ENCODE data around the gene SNX20. TPM values are rescaled to one million over a fixed set of nuclear protein-coding genes. Genes with fewer than 3 reads are reported as not detected.

Gene SNX20
- total and polyA plus RNA-seq, 2 experiments from 2014 or later, result not detected

- H3K4me2 ChIP-seq, result no peak overlapping the region
- H3K9me3 Mint-ChIP-seq, result no peaks in the 10 kb centered on the region
- DNase-seq (ENCODE audit: low spot score) (no peak), ATAC-seq (no peak)
- H3K36me3 ChIP-seq (ENCODE audit: insufficient read depth), result no peaks in the 10 kb centered on the region
- H4K20me1 ChIP-seq (replicated peaks; ENCODE audit: insufficient read depth), result no peaks in the 10 kb centered on the region
- H3F3A ChIP-seq (replicated peaks; ENCODE audit: low read depth), result no peaks in the 10 kb centered on the region
- no peak overlapping the region for H2AFZ ChIP-seq
- peaks cover 6% of the 10 kb centered on the region for H3K27me3 Mint-ChIP-seq (ENCODE audit: insufficient read depth, low read depth, poor library complexity)
- H3K27me3 ChIP-seq (ENCODE audit: insufficient read depth), result no peaks in the 10 kb centered on the region
- H3K4me1 ChIP-seq (ENCODE audit: insufficient read depth), result no peaks in the 10 kb centered on the region
- H3K79me2 ChIP-seq (replicated peaks; ENCODE audit: insufficient read depth), result no peaks in the 10 kb centered on the region
- no peaks in the 10 kb centered on the region for H3K9me2 ChIP-seq (ENCODE audit: insufficient read depth)
- H3K4me1 Mint-ChIP-seq, result no peaks in the 10 kb centered on the region; the same call in 2 of the 3 replicates
- H3K4me3 Mint-ChIP-seq, result no peak overlapping the region
- no peak overlapping the region for H3K4me3 ChIP-seq
- no peaks in the 10 kb centered on the region for H3K36me3 Mint-ChIP-seq (ENCODE audit: low read depth)
- H3K27ac Mint-ChIP-seq, result no peak overlapping the region
- H3K27ac ChIP-seq (ENCODE audit: low read depth), result no peak overlapping the region
- TF ChIP-seq EZH2phosphoT487 (IDR thresholded peaks at IDR 0.05; ENCODE audit: unreplicated experiment), result no peak
- no peak for TF ChIP-seq ZNF114 (CRISPR knock-in tag; IDR thresholded peaks at IDR 0.05)
- TF ChIP-seq NANOG (IDR thresholded peaks at IDR 0.05; ENCODE audit: borderline replicate concordance), result no peak
- TF ChIP-seq EZH2 (IDR thresholded peaks at IDR 0.05; ENCODE audit: low read depth, unreplicated experiment), result no peak
- no peak for TF ChIP-seq CREB1 (CRISPR knock-in tag; IDR thresholded peaks at IDR 0.05; ENCODE audit: low read depth)
- TF ChIP-seq, protein P1, sequence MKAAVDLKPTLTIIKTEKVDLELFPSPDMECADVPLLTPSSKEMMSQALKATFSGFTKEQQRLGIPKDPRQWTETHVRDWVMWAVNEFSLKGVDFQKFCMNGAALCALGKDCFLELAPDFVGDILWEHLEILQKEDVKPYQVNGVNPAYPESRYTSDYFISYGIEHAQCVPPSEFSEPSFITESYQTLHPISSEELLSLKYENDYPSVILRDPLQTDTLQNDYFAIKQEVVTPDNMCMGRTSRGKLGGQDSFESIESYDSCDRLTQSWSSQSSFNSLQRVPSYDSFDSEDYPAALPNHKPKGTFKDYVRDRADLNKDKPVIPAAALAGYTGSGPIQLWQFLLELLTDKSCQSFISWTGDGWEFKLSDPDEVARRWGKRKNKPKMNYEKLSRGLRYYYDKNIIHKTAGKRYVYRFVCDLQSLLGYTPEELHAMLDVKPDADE (IDR thresholded peaks at IDR 0.05), result no peak
Observed at GRCh38 chr16:50679266-50679665, 1.8 kb downstream of the SNX20 start.

- Histone ChIP-seq H3K4me1 (ENCODE audit: insufficient read depth) (no peaks in the 10 kb centered on the region), H3K27me3 (ENCODE audit: insufficient read depth) (no peaks in the 10 kb centered on the region), H2AFZ (no peak overlapping the region), H3K4me2 (no peak overlapping the region), H3K27ac (ENCODE audit: low read depth) (no peak overlapping the region), H4K20me1 (replicated peaks; ENCODE audit: insufficient read depth) (no peaks in the 10 kb centered on the region), H3K9me2 (ENCODE audit: insufficient read depth) (no peaks in the 10 kb centered on the region), H3K79me2 (replicated peaks; ENCODE audit: insufficient read depth) (no peaks in the 10 kb centered on the region), H3K36me3 (ENCODE audit: insufficient read depth) (no peaks in the 10 kb centered on the region), H3K4me3 (no peak overlapping the region), H3F3A (replicated peaks; ENCODE audit: low read depth) (no peaks in the 10 kb centered on the region)
- ATAC-seq, result no peak
- no peak overlapping the region for H3K4me3 Mint-ChIP-seq
- H3K9me3 Mint-ChIP-seq, result peaks cover 3% of the 10 kb centered on the region; the same call in 1 of the 3 replicates
- peaks cover 3% of the 10 kb centered on the region; the same call in 1 of the 3 replicates for H3K36me3 Mint-ChIP-seq (ENCODE audit: low read depth)
- no peaks in the 10 kb centered on the region; the same call in 2 of the 3 replicates for H3K4me1 Mint-ChIP-seq
- DNase-seq (ENCODE audit: low spot score), result no peak
- peaks cover 6% of the 10 kb centered on the region for H3K27me3 Mint-ChIP-seq (ENCODE audit: insufficient read depth, low read depth, poor library complexity)
- H3K27ac Mint-ChIP-seq, result no peak overlapping the region
- no peak for TF ChIP-seq JUNB (IDR thresholded peaks at IDR 0.05; ENCODE audit: unreplicated experiment)
- TF ChIP-seq ZNF331 (CRISPR knock-in tag; IDR thresholded peaks at IDR 0.05; ENCODE audit: low read depth), result no peak
- TF ChIP-seq, protein P2, sequence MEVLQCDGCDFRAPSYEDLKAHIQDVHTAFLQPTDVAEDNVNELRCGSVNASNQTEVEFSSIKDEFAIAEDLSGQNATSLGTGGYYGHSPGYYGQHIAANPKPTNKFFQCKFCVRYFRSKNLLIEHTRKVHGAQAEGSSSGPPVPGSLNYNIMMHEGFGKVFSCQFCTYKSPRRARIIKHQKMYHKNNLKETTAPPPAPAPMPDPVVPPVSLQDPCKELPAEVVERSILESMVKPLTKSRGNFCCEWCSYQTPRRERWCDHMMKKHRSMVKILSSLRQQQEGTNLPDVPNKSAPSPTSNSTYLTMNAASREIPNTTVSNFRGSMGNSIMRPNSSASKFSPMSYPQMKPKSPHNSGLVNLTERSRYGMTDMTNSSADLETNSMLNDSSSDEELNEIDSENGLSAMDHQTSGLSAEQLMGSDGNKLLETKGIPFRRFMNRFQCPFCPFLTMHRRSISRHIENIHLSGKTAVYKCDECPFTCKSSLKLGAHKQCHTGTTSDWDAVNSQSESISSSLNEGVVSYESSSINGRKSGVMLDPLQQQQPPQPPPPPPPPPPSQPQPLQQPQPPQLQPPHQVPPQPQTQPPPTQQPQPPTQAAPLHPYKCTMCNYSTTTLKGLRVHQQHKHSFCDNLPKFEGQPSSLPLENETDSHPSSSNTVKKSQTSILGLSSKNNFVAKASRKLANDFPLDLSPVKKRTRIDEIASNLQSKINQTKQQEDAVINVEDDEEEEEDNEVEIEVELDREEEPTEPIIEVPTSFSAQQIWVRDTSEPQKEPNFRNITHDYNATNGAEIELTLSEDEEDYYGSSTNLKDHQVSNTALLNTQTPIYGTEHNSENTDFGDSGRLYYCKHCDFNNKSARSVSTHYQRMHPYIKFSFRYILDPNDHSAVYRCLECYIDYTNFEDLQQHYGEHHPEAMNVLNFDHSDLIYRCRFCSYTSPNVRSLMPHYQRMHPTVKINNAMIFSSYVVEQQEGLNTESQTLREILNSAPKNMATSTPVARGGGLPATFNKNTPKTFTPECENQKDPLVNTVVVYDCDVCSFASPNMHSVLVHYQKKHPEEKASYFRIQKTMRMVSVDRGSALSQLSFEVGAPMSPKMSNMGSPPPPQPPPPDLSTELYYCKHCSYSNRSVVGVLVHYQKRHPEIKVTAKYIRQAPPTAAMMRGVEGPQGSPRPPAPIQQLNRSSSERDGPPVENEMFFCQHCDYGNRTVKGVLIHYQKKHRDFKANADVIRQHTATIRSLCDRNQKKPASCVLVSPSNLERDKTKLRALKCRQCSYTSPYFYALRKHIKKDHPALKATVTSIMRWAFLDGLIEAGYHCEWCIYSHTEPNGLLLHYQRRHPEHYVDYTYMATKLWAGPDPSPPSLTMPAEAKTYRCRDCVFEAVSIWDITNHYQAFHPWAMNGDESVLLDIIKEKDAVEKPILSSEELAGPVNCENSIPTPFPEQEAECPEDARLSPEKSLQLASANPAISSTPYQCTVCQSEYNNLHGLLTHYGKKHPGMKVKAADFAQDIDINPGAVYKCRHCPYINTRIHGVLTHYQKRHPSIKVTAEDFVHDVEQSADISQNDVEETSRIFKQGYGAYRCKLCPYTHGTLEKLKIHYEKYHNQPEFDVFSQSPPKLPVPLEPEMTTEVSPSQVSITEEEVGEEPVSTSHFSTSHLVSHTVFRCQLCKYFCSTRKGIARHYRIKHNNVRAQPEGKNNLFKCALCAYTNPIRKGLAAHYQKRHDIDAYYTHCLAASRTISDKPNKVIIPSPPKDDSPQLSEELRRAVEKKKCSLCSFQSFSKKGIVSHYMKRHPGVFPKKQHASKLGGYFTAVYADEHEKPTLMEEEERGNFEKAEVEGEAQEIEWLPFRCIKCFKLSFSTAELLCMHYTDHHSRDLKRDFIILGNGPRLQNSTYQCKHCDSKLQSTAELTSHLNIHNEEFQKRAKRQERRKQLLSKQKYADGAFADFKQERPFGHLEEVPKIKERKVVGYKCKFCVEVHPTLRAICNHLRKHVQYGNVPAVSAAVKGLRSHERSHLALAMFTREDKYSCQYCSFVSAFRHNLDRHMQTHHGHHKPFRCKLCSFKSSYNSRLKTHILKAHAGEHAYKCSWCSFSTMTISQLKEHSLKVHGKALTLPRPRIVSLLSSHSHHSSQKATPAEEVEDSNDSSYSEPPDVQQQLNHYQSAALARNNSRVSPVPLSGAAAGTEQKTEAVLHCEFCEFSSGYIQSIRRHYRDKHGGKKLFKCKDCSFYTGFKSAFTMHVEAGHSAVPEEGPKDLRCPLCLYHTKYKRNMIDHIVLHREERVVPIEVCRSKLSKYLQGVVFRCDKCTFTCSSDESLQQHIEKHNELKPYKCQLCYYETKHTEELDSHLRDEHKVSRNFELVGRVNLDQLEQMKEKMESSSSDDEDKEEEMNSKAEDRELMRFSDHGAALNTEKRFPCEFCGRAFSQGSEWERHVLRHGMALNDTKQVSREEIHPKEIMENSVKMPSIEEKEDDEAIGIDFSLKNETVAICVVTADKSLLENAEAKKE (CRISPR knock-in tag; IDR thresholded peaks at IDR 0.05), result no peak
- TF ChIP-seq STAT1 (IDR thresholded peaks at IDR 0.05; ENCODE audit: unreplicated experiment), result no peak
- TF ChIP-seq, protein P3, sequence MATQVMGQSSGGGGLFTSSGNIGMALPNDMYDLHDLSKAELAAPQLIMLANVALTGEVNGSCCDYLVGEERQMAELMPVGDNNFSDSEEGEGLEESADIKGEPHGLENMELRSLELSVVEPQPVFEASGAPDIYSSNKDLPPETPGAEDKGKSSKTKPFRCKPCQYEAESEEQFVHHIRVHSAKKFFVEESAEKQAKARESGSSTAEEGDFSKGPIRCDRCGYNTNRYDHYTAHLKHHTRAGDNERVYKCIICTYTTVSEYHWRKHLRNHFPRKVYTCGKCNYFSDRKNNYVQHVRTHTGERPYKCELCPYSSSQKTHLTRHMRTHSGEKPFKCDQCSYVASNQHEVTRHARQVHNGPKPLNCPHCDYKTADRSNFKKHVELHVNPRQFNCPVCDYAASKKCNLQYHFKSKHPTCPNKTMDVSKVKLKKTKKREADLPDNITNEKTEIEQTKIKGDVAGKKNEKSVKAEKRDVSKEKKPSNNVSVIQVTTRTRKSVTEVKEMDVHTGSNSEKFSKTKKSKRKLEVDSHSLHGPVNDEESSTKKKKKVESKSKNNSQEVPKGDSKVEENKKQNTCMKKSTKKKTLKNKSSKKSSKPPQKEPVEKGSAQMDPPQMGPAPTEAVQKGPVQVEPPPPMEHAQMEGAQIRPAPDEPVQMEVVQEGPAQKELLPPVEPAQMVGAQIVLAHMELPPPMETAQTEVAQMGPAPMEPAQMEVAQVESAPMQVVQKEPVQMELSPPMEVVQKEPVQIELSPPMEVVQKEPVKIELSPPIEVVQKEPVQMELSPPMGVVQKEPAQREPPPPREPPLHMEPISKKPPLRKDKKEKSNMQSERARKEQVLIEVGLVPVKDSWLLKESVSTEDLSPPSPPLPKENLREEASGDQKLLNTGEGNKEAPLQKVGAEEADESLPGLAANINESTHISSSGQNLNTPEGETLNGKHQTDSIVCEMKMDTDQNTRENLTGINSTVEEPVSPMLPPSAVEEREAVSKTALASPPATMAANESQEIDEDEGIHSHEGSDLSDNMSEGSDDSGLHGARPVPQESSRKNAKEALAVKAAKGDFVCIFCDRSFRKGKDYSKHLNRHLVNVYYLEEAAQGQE (IDR thresholded peaks at IDR 0.05; ENCODE audit: unreplicated experiment), result no peak
- TF ChIP-seq CREB1 (CRISPR knock-in tag; IDR thresholded peaks at IDR 0.05; ENCODE audit: low read depth), result no peak
Observed at GRCh38 chr16:50678531-50678930, 2.6 kb downstream of the SNX20 start.

Measured in GM23338 (cell line).